HG02798 (cell line): ENCODE measurements around the gene OSBPL9.
"Not testable (repeated sequence)": the region's sequence is repeated elsewhere in the genome, so short reads cannot be mapped to it uniquely, and the experiment has no call there.

ENCODE experiments used
- ATAC-seq: cut with Tn5 transposase; IDR thresholded peaks from one replicate; pipeline ENCODE4 v1.9.1; 2021; ENCODE audit warnings: mild to moderate bottlenecking; ENCODE audit not compliant: unreplicated experiment, poor library complexity

OSBPL9 gene

DNA sequence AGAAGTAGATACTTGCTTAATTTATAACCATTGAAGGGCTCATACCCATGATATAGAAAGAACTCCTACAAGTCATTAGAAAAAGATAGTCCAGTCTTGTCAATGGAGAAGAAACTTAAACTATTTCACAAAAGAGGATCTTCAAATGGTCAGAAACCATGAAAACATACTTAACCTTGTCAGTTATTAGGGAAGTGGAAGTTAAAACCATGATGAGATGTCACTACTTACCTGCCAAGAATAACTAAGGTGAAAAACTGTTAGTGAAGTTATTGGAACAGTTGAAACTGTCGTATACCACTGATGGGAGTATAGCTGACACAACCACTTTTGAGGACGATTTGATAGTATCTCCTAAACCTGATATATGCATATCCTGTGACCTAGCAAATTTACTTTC, 46.8 kb downstream of the OSBPL9 start:
- ATAC-seq: no peak

DNA sequence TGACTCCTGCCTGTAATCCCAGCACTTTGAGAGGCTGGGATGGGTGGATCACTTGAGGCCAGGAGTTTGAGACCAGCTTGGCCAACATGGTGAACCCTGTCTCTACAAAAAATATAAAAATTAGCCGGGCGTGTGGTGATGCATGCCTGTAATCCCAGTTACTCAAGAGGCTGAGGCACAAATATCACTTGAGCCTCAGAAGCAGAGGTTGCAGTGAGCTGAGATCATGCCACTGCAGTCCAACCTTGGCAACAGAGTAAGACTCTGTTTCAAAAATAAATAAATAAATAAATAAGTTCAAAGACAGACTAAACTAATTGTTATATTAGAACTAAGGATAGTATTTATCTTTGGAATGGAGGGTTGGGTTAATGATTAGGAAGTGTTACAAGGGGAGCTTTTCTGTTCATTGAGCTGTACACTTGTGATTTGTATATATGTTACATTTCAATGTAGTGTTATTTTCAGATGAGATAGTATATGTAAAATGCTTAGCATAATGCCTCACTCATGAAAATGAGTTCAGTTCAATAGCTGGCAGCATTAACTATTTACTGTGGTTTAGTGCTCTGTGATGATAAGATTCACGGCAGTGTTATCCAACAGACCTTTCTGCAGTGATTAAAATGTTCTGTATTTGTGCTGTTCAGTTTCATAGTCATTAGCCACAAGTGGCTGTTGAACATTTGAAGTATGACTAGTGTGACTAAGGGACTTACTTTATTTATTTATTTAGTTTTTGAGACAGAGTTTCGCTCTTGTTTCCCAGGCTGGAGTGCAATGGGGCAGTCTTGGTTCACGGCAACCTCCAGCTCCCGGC, 47.7 kb downstream of the OSBPL9 start:
- ATAC-seq: no peak

DNA sequence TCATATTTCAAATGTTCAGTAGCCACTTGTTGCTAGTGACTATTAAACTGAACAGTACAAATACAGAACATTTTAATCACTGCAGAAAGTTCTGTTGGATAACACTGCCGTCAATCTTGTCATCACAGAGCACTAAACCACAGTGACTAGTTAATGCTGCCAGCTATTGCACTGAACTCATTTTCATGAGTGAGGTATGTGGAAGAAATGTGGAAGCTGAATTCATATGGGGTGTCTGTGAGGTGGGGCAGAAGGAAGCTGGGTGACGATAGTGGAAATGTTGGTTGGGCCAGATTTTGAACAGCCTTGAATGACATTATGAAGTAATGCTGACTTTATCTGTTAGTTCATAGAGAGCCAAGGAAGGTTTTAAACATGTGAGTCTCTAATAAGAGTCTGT, 49.6 kb downstream of the OSBPL9 start:
- no peak for ATAC-seq

DNA sequence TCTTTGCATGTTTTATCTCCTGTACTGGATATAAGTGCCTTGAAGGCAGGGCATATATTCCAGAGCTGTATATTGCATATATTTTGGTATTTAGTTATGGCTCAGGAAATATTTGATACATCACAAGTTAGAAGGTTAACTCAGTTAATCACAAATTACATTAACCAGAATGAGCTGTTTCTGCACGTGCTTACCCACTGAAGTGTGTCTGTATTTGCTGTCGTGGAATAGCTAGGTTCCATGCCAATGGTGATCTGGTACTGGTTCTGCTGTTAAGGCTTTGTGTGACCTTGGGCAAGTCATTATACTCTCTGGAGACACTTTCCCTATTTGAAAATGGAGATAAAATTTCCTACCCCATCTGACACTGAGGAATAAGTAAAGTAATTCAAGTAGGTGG, 50.7 kb downstream of the OSBPL9 start:
- ATAC-seq: no peak

DNA sequence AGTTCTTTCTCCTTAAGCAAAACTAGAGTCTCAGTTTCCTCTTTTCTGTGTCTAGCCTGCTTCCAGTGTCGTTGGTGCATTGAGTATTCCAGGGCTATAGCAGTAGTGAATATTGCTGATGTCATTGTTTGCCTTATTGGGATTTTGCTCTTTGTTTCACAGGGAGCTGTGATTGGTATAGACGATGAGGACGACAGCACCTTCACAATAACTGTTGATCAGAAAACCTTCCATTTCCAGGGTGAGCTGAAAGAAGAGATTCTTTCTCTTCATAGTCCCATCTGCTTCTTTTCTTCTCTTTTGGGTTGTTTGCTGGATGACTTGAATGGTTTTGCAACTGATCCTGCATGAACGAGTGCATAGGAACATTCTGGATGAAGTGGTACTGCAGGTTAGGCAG, 52.4 kb downstream of the OSBPL9 start:
- ATAC-seq: no peak

DNA sequence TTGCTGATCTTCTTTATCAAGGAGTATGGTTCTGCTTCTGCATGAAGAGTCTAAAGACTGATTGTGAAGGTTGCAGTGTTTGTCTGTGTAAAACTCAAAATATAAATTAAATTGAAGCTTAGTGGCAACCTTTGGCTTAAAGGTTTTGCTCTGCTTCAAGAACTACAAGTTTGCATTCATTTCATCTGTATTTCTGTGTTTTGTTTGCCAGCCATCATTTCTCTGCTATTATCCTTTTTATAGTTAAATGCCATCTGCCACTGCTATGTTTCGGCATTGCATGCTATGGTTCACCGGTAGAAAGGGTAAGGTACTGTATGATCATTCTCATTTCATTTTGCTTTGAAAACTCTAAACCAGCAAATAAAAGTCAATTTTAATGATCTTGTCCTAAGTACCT, 52.9 kb downstream of the OSBPL9 start:
- ATAC-seq: no peak

DNA sequence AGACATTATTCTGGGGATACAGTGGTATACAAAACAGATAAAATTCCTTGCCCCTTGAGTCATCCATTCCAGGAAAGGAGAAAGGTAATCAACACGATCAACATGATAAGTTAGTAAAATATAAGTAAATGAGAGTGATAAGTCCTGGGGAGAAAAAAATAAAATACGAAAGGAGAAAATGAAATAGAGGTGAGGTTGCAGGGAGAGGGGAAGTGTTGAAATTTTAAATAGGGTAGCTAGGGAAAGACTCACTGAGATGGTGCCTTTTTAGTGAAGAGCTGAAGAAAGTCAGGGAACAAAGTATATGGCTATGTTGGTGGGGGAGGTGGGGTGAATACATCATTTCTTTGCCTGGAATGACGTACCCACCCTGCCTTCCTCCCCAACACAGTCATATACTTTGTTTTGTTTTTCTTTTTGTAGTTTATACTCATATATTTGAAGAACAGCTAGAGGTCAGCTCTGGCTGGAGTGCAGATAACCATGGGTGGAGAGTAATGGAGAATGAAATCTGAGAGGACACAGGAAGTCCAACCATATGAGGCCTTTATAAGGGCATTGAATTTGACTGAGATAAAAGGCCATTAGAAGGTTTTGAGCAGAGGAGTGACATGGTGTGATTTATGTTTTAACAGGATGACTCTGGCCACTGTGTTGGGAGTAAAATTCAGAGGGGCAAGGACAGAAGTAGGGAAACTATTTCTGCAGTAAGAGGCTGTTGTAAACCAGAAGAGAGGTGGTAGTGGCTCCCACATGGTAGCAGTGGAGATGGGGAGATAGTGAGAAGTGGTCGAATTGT, 54.8 kb downstream of the OSBPL9 start:
- ATAC-seq: no peak

DNA sequence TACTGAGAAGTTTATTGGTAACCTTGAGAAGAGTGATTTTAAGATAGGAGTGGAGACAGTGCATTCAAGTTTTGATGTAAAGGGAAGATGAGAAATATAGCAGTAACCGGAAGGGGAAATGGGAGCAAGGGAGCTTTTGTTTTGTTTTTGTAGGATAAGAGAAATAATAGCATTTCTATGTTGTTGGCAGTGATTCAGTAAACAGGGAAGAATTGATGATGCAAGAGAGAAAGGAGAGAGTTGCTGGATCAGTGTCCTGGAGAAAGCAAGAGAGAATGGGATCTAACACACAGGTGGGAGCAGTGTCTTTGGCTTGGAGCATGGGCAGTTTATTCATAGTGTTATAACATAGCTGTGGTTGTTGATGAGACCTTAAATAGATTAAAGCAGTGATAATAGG, 56.4 kb downstream of the OSBPL9 start:
- ATAC-seq: no peak

DNA sequence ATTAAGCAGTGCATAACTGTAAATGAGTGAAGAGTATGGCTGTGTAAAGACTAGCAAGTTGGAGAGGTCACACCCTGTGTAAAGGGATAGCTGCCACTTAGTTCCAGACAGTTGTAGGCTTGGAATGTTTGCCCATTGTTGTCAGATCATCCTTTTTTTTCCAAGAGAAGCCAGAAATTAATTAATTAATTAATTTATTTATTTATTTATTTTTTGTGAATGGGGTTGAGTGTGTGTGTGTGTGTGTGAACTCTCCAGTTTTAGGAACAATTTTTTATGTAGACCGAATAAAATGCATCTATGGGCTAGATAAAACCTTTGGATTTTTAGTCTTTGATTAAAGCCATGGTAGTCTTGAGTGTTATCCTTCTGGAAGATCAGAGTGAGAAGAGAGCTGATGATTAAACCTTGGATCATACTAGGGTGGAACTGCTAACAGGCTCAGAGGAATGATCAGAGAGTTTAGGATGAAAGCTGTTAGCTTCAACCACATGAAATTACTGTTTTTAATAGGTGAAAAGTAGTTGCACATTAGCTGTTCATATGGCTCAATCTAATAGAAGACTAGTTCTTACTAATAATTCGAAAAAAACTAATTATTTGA, 58.4 kb downstream of the OSBPL9 start:
- no peak for ATAC-seq

DNA sequence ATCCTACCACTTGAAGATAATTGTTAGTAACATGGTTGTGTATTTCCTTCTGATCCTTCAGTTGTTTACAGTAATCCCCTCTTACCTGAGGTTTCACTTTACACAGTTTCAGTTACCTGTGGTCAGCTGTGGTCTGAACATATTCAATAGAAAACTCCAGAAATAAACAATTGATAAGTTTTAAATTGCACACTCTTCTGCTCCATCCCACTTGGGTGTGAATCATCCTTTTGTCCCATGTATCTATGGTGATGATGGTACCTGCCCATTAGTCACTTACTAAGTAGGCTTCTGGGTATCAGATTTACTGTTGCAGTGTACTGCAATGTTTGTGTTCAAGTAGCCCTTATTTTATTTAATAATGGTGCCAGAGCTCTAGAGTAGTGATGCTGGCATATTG, 62.5 kb downstream of the OSBPL9 start:
- ATAC-seq: no peak

DNA sequence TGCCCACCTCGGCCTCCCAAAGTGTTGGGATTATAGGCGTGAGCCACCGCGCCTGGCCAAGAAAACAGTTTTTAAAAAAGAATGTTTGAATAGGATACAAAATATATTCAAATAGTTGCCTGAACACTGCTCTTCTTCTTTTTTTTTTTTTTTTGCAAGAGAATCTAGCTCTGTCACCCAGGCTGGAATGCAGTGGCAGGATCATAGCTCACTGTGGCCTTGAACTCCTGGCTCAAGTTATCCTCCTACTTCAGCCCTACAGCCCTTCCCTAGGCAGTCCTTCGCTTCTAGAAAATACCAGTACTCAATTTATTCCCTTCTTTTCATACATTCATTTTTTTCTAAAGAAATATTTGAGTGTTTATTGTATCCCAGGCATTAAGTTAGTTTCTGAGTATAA, 67.9 kb downstream of the OSBPL9 start:
- ATAC-seq: no peak

DNA sequence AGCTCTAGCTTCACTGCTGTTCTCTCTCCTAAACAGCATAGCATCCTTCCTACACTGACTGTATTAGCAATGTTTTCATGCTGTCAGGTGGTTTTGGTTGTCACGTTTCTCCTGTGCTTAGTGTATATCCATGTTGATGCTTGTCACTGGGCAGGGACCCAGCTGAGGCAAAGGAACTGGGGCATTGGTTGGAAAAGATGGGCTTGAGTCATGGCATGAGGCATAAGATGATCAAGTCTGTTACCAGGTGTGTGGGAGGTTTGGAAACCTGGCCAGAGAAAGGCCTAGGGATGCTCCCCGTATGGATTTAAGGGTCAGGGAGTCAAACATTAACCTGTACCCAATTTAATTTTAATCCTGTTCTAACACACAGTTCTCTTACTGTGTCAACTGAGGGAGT, 69.6 kb downstream of the OSBPL9 start:
- ATAC-seq: no peak

DNA sequence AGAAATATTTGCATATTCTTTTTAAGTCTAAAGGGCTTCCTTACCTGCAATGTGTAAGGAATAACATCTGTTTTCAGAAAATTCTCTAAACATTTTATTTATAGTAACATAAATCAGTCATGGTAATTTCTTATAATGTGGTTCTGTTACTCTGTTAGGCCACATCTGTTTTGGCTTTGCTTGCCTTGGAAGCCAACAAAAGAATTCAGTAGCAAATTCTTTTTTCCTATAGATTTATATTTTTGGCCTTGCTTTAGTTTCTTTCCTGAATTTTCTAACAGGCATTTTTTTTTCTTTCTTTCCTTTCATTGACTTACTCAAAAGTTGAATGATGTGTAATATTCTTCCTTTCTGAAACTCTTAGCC, 72.2 kb downstream of the OSBPL9 start:
- ATAC-seq: no peak

DNA sequence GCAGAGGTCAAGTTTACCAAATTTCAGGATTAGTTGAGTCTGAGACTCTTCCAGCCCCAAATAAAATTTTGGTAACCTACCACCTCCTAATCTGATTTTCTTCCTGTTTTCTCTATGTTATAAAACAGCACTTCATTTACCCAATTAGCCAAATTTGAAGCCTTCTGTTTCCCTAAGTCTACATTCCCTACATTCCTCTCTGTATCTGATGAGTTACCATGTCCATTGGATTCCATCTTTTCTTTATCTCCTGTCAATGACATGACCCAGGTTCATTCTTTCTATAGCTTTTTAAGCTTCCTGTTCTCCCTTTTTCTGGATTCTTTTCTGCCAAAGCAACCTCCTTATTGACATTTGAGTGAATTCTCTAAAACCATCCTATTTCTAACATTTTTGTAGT, 72.8 kb downstream of the OSBPL9 start:
- ATAC-seq: no peak

DNA sequence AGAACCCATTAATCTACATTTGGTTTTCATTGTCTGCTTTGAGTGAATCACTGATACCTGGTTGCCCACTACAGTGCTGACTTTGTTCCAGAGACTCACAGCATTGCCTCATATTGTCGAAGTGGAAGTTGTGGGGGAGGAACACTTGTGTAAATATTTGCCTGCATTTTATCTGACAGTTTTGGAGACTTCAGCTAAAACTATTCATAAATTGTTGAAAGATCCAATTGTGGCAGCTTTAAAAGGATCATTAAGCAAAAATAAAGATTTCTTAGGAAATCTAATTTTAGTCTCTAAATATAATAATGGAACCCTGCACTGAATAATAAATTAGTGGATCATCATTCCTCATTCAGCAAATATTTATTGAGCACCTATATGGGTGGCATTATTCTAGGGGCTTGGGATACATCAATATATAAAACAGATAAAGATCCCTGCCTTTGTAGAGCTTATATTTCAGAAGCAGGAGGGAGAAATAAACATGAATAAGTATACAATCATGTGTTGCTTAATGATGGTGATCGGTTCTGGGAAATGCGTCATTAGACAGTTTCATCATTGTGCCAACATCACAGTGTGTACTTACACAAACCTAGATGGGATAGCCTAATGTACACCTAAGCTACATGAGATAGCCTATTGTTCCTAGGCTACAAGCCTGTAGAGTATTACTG, 73.5 kb downstream of the OSBPL9 start:
- ATAC-seq: no peak

DNA sequence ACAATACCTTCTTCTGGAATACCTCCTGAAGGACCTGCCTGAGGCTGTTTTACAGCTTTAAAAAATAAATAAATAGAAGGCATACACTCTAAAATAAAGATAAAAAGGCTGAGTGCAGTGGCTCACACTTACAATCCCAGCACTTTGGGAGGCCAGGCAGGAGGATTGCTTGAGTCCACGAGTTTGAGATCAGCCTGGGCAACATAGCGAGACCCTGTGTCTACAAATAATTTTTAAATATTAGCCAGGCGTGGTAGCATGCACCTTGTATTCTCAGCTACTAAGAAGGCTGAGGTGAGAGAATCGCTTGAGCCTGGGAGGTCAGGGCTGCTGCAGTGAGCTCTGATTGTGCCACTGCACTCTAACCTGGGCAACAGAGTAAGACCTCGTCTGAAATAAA, 75.0 kb downstream of the OSBPL9 start:
- ATAC-seq: no peak

DNA sequence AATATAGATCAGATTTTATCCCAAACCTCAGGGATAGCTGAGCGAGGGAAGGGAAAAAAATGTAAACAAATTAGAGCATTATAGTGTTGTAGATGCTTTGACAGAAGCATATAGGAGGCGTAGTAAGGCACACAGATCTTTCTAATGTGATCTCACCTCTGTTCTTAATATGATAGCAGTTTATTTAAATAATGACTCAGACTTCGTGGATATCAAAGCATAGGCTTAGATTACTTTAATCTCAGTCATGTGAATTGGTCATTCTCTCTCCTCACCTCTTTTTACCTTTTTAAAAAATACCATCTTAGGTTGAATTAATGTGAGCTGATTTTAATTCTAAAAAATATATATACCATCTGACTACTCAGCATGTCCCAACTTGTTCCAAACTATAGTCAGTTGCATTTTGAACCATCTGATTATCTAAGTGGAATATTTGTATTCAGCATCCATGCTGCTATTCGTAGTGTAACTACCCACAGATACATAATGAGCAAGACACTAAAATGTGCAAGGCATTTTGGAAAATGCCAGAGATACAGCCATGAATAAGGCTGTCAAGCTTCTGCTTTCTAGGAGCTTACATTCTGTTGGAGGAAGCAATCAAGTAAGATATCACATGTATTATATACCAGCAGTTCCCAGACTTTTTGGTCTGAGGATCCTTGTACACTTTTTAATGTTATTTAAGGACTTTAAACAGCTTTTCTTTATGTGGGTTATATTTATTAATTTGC, 76.7 kb downstream of the OSBPL9 start:
- no peak for ATAC-seq

DNA sequence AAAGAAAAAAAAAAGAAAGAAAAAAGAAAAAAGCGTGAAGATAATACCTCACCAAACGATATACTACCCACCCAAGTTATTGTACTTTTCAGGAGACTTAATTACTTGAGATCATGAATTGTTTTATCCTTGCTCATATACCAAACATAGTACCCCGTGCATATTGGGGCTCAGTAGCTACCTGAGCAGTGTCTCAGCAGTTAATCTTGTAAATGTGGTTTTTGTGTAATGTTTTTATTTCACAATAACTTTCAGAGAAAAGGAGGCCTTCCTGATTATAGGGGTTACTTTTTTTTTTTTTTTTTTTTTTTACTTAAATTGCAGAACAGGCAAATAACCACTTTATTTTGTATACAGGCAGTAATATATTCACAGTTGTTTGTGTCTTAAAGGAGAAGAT, 80.3 kb downstream of the OSBPL9 start:
- ATAC-seq: no peak

DNA sequence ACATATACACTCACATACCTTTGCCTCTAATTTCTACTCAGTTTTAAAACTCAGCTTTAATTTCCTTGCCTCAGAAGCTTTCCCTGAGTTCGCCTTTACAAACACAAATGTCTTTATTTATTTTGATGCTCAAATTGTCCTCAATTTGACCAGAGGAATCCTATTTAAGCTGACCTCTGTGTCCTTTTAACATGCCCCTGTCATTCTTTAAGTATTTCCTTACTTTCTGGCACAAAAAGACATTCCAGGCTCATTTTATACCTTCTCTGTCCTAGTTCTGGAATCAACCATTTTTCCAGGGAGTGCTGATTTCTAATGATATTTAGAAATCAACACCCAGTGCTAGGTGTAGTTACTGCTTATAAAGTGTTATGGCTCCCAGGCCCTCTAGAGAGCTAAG, 82.5 kb downstream of the OSBPL9 start:
- no peak for ATAC-seq

DNA sequence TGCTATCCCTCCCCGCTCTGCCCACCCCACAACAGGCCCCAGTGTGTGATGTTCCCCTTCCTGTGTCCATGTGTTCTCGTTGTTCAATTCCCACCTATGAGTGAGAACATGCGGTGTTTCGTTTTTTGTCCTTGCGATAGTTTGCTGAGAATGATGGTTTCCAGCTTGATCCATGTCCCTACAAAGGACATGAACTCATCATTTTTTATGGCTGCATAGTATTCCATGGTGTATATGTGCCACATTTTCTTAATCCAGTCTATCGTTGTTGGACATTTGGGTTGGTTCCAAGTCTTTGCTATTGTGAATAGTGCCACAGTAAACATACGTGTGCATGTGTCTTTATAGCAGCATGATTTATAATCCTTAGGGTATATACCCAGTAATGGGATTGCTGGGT, 84.9 kb downstream of the OSBPL9 start:
- ATAC-seq: not testable (repeated sequence)
